Measurements from ENCODE around the gene KSR2.

KSR2 gene

GRCh38 chr12:117835156-117835555, 133.6 kb downstream of the KSR2 start:
- no peak for DNase-seq (ENCODE audit: low spot score)
- in situ Hi-C loops (cut with MboI; ENCODE audit: low pct_unique_long_range_greater_than_20kb, low sequenced_read_pairs, unreplicated experiment): no loop called here
- TF ChIP-seq CTCF (IDR thresholded peaks at IDR 0.05; ENCODE audit: extremely low read depth, insufficient read depth, missing control alignments): no peak

GRCh38 chr12:117832459-117833457, 136.0 kb downstream of the KSR2 start:
- TF ChIP-seq CTCF (IDR thresholded peaks at IDR 0.05; ENCODE audit: extremely low read depth, insufficient read depth, missing control alignments): no peak
- in situ Hi-C loops (cut with MboI; ENCODE audit: low pct_unique_long_range_greater_than_20kb, low sequenced_read_pairs, unreplicated experiment): no loop called here
- DNase-seq (ENCODE audit: low spot score): no peak

- TF ChIP-seq CTCF (IDR thresholded peaks at IDR 0.05; ENCODE audit: extremely low read depth, insufficient read depth, missing control alignments): no peak
- DNase-seq (ENCODE audit: low spot score): no peak
- in situ Hi-C loops (cut with MboI; ENCODE audit: low pct_unique_long_range_greater_than_20kb, low sequenced_read_pairs, unreplicated experiment): no loop called here
These were observed 138.3 kb downstream of the KSR2 start for GRCh38 chr12:117830471-117830870.

- no peak for TF ChIP-seq CTCF (IDR thresholded peaks at IDR 0.05; ENCODE audit: extremely low read depth, insufficient read depth, missing control alignments)
- in situ Hi-C loops (cut with MboI; ENCODE audit: low pct_unique_long_range_greater_than_20kb, low sequenced_read_pairs, unreplicated experiment): no loop called here
These were observed 139.7 kb downstream of the KSR2 start for GRCh38 chr12:117829108-117829507.

GRCh38 chr12:117827660-117828059, 141.1 kb downstream of the KSR2 start:
- DNase-seq (ENCODE audit: low spot score): no peak
- no peak for TF ChIP-seq CTCF (IDR thresholded peaks at IDR 0.05; ENCODE audit: extremely low read depth, insufficient read depth, missing control alignments)
- in situ Hi-C loops (cut with MboI; ENCODE audit: low pct_unique_long_range_greater_than_20kb, low sequenced_read_pairs, unreplicated experiment): no loop called here

More at GRCh38 chr12:117829108-117829507, 139.7 kb downstream of the KSR2 start:
- no peak for DNase-seq (ENCODE audit: low spot score)

GRCh38 chr12:117825827-117826226, 143.0 kb downstream of the KSR2 start:
- in situ Hi-C loops (cut with MboI; ENCODE audit: low pct_unique_long_range_greater_than_20kb, low sequenced_read_pairs, unreplicated experiment): no loop called here
- no peak for TF ChIP-seq CTCF (IDR thresholded peaks at IDR 0.05; ENCODE audit: extremely low read depth, insufficient read depth, missing control alignments)
- no peak for DNase-seq (ENCODE audit: low spot score)
